Activated naive CD4-positive, alpha-beta T cell treated with Interleukin-2 at 50 U/mL for 16 hours (primary cell): ENCODE data around the gene NDUFB2.
"Not testable (repeated sequence)": the region's sequence is repeated elsewhere in the genome, so short reads cannot be mapped to it uniquely, and the experiment has no call there.

Experiments
- DNase-seq: peaks from one replicate; pipeline ENCODE4 v3.0.0-alpha.2; 2020

NDUFB2 gene

GRCh38 chr7:140693849-140694248 is 2.7 kb upstream of the NDUFB2 start:
- DNase-seq = not testable (repeated sequence)

- no peak for DNase-seq
Measured at GRCh38 chr7:140694592-140694991, 1.9 kb upstream of the NDUFB2 start.

DNA sequence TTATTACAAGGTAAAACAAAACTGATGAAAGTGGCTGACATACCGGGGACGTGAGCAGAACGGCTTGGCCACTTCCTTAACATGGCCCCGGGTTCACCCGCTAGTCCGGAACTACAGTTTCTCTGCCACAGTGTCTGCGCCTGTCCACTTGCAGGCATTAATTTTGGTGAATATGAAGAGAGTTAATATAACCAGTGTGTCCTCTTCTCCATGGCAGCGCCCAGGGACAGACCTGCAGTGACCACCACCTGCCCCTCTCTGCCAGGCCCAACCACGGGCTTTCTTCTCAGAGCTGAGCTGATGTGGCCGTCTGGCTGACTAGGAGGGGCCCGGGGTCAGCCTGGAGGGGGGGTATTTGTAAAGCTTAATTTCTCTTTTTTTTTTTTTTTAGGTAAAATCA is 1.1 kb upstream of the NDUFB2 start:
- no peak for DNase-seq

GRCh38 chr7:140696024-140696679 is 356 bp upstream of the NDUFB2 start:
- DNase-seq = peak; percentile 95

- no peak for DNase-seq
Measured at GRCh38 chr7:140697447-140698143, 1.1 kb downstream of the NDUFB2 start.

GRCh38 chr7:140698477-140698876 is 2.0 kb downstream of the NDUFB2 start:
- no peak for DNase-seq

GRCh38 chr7:140702774-140703173 is 6.3 kb downstream of the NDUFB2 start:
- DNase-seq = no peak

DNA sequence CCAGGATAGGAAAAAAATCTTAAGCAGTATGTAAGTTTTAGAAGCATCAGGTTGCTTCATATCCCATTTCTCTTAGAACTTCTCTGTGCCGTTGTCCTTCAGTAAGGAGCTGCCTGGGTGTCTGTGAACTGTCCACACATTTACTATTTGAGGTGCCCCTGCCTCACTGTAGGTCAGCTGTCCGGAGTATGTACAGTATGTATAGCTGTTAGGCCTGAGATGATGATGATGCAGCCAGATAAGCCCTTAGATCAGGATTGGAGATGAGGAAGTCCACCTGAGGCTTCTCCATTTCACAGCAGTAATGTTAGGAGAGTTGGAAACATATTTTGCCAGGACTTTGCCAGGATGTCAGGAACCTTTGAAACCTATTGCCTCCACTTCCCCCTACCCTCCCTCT is 7.7 kb downstream of the NDUFB2 start:
- no peak for DNase-seq

DNA sequence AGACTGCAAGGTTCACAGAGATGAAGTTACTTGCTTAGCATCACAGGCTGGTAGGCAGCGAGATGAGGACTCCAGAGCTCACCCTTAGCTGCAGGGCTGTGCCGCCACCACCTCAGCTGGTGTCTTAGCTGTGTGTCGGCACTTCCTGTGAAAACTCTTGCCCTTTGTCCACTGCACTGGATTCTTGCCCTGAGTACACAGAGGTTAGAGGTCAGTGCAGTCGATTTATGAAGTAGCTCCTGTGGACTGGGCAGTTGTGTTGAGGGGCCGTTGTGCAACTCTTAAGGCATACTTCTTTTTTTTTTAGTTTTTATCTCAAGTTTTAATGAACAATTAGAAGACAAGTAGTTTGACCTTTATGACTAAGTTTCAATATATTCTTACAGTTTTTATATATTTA is 10.6 kb downstream of the NDUFB2 start:
- DNase-seq = no peak

DNA sequence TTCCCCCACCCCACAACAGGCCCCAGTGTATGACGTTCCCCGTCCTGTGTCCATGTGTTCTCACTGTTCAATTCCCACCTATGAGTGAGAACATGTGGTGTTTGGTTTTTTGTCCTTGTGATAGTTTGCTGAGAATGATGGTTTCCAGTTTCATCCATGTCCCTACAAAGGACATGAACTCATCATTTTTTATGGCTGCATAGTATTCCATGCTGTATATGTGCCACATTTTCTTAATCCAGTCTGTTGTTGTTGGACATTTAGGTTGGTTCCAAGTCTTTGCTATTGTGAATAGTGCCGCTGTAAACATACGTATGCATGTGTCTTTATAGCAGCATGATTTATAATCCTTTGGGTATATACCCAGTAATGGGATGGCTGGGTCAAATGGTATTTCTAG is 12.3 kb downstream of the NDUFB2 start:
- DNase-seq = not testable (repeated sequence)

DNA sequence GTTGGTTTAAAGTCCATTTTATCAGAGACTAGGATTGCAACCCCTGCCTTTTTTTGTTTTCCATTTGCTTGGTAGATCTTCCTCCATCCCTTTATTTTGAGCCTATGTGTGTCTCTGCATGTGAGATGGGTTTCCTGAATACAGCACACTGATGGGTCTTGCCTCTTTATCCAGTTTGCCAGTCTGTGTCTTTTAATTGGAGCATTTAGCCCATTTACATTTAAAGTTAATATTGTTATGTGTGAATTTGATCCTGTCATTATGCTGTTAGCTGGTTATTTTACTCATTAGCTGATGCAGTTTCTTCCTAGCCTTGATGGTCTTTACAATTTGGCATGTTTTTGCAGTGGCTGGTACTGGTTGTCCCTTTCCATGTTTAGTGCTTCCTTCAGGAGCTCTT is 15.9 kb downstream of the NDUFB2 start:
- not testable (repeated sequence) for DNase-seq

DNA sequence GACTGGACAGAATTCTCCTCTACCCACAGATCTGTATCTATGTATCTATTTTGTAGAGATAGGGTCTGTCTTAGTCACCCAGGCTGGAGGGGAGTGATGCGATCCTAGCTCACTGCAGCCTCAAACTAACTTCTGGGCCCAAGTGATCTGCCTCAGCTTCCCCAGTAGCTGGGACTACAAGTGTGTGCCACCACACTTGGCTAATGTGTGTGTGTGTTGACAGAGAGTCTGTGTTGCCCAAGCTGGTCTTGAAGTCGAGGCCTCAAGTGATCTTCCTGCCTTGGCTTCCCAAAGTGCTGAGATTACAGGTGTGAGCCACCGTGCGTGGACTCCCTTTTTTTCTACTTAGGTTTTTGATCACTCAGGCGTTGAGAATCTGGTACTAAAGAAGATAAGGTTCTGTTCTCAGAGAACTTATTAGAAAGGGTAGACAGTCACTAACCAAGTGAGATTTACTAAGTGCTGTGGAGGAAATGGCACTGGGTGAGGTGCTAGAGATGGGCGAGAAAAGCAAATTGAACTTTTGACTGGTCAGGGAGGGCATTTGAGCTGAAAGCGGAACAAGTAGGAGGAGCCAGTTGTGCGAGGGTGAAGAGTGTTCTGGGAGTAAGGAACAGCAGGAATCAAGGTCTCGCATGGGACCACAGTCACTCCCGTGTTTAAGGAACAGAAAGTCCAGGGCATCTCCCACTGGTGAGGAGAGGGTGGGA is 18.0 kb downstream of the NDUFB2 start:
- DNase-seq = no peak

GRCh38 chr7:140719721-140720120 is 23.2 kb downstream of the NDUFB2 start:
- DNase-seq = no peak

- DNase-seq = no peak
Measured at GRCh38 chr7:140722254-140722653, 25.7 kb downstream of the NDUFB2 start.

GRCh38 chr7:140723006-140723405 is 26.5 kb downstream of the NDUFB2 start:
- peak; percentile 10 for DNase-seq

DNA sequence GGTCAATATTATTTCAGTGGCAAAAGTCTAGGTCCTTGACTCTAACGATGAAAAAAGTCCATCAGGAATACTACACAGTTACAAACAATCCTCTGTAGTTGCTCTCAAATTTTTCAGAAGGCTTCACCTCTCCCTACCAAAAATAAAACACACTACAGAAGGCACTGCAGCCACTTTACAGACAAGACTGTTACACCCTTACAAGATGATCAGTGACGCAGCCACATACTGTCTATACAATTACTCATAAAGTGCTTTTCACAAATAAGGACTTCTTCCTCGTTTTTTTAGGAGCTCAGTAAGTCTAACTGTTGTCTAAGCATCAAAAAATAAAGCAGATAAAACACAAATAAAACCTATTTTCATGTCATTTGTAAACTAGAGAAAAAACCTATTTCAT is 27.1 kb downstream of the NDUFB2 start:
- DNase-seq = no peak

- DNase-seq = no peak
Measured at GRCh38 chr7:140724706-140725105, 28.2 kb downstream of the NDUFB2 start.

DNA sequence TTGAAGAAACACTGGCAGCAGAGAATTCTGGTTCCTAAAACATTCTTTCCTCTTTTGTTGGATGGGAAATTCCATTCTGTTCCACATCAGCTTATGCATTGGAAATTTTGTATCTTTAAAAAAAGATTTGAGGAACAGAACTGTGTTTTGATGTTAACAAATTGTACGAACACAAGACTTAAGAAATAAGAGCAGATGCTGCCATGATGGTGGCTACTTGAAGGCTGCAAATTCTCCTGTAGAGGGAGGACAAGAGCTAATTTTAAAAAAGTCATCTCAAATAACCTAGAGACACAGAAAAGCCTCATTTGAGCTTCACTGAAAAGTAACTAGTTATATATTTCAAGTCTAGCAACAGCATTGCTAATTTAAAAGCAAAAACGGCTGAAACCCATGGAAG is 29.8 kb downstream of the NDUFB2 start:
- no peak for DNase-seq

GRCh38 chr7:140732416-140732815 is 35.9 kb downstream of the NDUFB2 start:
- DNase-seq = no peak

DNA sequence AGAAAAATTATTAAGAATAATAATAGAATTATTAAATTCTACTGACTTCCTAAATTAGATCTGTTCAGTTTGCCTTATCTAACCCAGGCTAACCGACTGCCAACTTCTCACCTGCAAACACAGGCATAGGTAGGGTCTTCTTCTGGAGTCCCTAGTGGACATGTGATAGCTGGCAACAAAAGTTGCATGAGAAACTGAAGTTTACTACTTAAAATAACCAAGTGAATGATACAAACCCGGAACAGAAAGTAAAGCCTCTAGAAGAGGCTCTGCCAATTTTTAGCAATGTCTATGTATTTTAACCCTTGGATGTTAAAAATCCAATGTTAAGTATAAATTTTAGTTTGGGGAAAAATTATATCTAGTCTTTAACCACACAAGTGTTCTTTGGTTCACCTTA is 37.6 kb downstream of the NDUFB2 start:
- no peak for DNase-seq

GRCh38 chr7:140734729-140735128 is 38.2 kb downstream of the NDUFB2 start:
- no peak for DNase-seq

GRCh38 chr7:140738280-140738679 is 41.8 kb downstream of the NDUFB2 start:
- DNase-seq = no peak

GRCh38 chr7:140743255-140743654 is 46.7 kb downstream of the NDUFB2 start:
- DNase-seq = not testable (repeated sequence)

DNA sequence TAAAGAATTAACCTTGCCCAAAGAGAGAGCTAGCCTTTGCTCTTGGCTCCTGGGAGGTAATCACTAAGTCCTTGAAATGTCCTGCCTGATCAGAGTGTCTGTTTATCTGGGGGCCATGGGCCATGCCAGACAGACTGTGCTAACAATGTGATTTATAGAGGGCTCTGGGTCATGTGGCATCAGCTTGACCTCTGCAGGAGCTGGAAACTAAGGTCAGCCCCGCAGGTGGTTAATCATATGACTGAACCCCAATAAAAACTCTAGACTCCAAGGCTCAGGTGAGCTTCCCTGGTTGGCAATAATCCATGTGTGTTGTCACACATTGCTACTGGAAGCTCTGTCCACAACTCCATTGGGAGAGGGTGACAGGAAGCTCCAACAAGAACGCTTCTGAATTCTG is 47.5 kb downstream of the NDUFB2 start:
- no peak for DNase-seq
